ENCODE data around the gene FGF18.

DNA sequence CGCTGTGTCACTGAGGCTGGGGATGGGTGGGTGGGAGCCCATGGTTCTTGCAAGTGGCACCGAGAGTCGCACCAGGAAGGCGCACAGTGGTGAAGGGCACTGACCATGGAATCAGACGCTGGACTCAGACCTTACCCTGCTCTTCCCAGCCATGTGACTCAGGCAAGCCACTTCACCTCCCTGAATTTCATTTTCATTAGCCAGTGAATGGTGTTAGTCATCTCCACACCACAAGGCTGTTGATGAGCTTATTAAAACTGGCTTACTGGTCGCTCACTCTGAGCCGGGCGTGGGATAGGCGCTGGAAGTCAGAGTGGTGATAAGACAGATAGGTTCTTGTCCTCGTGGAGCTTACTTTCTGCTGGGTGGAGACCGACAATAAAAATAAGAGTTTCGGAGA lies 25.1 kb downstream of the FGF18 start:
- no peak for TF ChIP-seq CTCF (IDR thresholded peaks at IDR 0.05; ENCODE audit: extremely low read depth in 1 of 2, insufficient read depth in 1 of 2, low read depth in 1 of 2, low read length in 2 of 2)
- no peak for TF ChIP-seq POLR2A (IDR thresholded peaks at IDR 0.05; ENCODE audit: low read depth, low read length)
- TF ChIP-seq MAX (IDR thresholded peaks at IDR 0.05; ENCODE audit: insufficient read depth, insufficient read length): no peak
- no peak for TF ChIP-seq EZH2 (IDR thresholded peaks at IDR 0.05; ENCODE audit: borderline replicate concordance, low read depth, low read length, severe bottlenecking)
- TF ChIP-seq POLR2AphosphoS5 (IDR thresholded peaks at IDR 0.05; ENCODE audit: insufficient read depth, low read depth, low read length): no peak
- TF ChIP-seq FOS (IDR thresholded peaks at IDR 0.05; ENCODE audit: borderline replicate concordance, insufficient read depth, low read length): no peak
- TF ChIP-seq GATA2 (IDR thresholded peaks at IDR 0.05; ENCODE audit: insufficient read depth, insufficient read length, low read depth, low read length): no peak

Data from endothelial cell of umbilical vein (primary cell).